Measurements from ENCODE around the gene UNC119B. TPM values are rescaled to one million over a fixed set of nuclear protein-coding genes. Genes with fewer than 3 reads are reported as not detected.
A peak's percentile ranks its signal among the peaks of the same experiment; 100 is the strongest.
"Not testable (repeated sequence)": the region's sequence is repeated elsewhere in the genome, so short reads cannot be mapped to it uniquely, and the experiment has no call there.

The UNC119B gene
- total and polyA plus RNA-seq, 4 donors: 8.6 to 43.2 (median 25.7) TPM

DNA sequence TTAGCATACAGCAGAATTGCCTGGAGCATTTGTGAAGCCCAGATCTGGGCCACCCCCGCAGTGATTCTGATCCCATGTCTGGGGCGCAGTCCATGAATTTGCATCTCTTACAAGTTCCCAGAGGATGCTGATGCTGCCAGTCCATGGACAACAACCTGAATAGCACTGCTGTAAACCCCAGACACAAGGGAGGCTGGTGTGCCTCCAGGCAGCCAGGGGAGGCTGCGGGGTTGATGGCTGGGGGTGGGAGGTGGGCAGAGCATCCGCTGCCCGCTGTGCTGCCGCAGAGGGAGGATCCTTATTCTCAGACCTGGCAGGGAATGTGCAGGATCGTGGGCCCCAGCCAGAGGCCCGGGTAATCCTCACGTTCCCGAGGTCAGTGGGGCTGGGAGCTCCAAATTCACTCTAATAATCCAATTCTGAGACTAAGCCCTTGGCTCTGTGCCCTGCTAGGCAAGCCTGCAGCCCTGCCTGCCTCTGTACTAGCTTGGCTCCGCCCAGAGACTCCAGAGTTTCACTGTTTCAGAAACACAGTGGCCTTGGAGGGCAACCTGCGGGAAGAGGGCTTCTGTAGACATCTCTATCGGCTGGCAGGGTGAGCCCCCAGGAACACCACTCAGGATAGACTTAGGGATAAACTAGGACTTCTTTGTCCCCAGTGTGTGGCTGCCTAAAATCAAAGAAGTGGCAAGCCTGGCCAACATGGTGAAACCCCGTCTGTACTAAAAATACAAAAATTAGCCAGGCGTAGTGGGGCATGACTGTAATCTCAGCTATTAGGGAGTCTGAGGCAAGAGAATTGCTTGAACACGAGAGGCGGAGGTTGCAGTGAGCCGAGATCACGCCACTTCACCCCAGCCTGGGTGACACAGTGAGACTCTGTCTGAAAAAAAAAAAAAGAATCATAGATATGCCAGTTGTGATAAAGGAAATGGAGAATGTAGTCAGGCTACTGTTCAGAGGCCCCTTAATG lies 41.1 kb upstream of the UNC119B start:
- Histone ChIP-seq H3K9ac (ENCODE audit: insufficient read depth in 1 of 2, low read length in 2 of 2) (peak overlapping the region; percentile 4 to 32), H3K9me3 (ENCODE audit: control insufficient read depth in 4 of 4, insufficient read depth in 3 of 4, low read length in 3 of 4) (no peaks in the 10 kb centered on the region), H3K4me1 (ENCODE audit: control insufficient read depth in 5 of 5, insufficient read depth in 5 of 5, low read length in 5 of 5) (peaks cover 0 to 8% (median 2%) of the 10 kb centered on the region in 5 donors), H3K36me3 (ENCODE audit: control insufficient read depth in 4 of 4, insufficient read depth in 4 of 4, low read length in 4 of 4) (no peaks in the 10 kb centered on the region), H3K27ac (ENCODE audit: low read depth in 1 of 2, low read length in 1 of 2) (no peak overlapping the region), H3K27me3 (ENCODE audit: control insufficient read depth in 3 of 3, insufficient read depth in 3 of 3, low read length in 2 of 3) (no peaks in the 10 kb centered on the region), H3K4me3 (no peak overlapping the region)
- peak; percentile 60 to 80 (median 72) for DNase-seq
- WGBS, 2 donors: 67 to 72% methylated on average over 19 of the region's 19 CpGs
- no peak for ATAC-seq (ENCODE audit: insufficient read depth, low FRiP score)
- TF ChIP-seq, protein P1, sequence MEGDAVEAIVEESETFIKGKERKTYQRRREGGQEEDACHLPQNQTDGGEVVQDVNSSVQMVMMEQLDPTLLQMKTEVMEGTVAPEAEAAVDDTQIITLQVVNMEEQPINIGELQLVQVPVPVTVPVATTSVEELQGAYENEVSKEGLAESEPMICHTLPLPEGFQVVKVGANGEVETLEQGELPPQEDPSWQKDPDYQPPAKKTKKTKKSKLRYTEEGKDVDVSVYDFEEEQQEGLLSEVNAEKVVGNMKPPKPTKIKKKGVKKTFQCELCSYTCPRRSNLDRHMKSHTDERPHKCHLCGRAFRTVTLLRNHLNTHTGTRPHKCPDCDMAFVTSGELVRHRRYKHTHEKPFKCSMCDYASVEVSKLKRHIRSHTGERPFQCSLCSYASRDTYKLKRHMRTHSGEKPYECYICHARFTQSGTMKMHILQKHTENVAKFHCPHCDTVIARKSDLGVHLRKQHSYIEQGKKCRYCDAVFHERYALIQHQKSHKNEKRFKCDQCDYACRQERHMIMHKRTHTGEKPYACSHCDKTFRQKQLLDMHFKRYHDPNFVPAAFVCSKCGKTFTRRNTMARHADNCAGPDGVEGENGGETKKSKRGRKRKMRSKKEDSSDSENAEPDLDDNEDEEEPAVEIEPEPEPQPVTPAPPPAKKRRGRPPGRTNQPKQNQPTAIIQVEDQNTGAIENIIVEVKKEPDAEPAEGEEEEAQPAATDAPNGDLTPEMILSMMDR (IDR thresholded peaks at IDR 0.05; ENCODE audit: control extremely low read depth, extremely low read depth): no peak

DNA sequence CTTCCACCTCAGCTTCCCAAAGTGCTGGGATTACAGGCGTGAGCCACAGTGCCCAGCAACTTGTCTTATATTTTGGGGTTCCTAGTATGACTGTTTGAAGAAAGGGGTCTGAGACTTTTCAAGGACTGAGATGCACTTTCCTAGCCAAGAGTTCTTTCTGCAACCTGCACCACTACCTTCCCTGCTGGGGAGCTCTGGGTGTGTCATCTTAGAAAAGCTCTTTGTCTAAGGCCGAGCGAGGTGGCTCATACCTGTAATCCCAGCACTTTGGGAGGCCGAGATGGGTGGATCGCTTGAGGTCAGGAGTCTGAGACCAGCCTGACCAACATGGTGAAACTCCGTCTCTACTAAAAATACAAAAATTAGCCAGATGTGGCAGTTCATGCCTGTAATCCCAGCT lies 40.0 kb upstream of the UNC119B start:
- WGBS, 2 donors: 94 to 96% methylated on average over 6 of the region's 6 CpGs
- not testable (repeated sequence) for H3K27me3 ChIP-seq (ENCODE audit: control insufficient read depth in 3 of 3, insufficient read depth in 3 of 3, low read length in 2 of 3); DNase-seq; H3K36me3 ChIP-seq (ENCODE audit: control insufficient read depth in 4 of 4, insufficient read depth in 4 of 4, low read length in 4 of 4); H3K9ac ChIP-seq (ENCODE audit: insufficient read depth in 1 of 2, low read length in 2 of 2); H3K27ac ChIP-seq (ENCODE audit: low read depth in 1 of 2, low read length in 1 of 2); ATAC-seq (ENCODE audit: insufficient read depth, low FRiP score); H3K9me3 ChIP-seq (ENCODE audit: control insufficient read depth in 4 of 4, insufficient read depth in 3 of 4, low read length in 3 of 4); H3K4me3 ChIP-seq; H3K4me1 ChIP-seq (ENCODE audit: control insufficient read depth in 5 of 5, insufficient read depth in 5 of 5, low read length in 5 of 5)

DNA sequence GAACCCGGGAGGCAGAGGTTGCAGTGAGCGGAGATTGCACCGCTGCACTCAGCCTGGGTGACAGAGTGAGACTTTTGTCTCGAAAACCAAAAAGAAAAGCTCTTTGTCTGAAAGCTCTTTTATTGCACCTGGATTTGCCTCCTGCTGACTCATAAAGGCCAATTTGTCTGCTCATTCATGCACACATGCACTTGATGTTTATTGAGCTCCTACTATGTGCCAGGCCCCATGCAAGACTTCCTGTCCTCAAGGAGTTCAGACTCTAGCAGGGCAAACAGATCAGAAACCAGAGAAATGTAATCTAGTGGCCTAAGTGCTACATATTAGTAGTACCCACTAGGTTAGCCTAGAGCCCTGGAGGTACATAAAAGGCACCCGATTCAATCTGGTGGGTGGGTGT lies 39.6 kb upstream of the UNC119B start:
- no peaks in the 10 kb centered on the region for H3K27me3 ChIP-seq (ENCODE audit: control insufficient read depth in 3 of 3, insufficient read depth in 3 of 3, low read length in 2 of 3)
- no peak overlapping the region for H3K27ac ChIP-seq (ENCODE audit: low read depth in 1 of 2, low read length in 1 of 2)
- H3K9ac ChIP-seq (ENCODE audit: insufficient read depth in 1 of 2, low read length in 2 of 2): no peak overlapping the region
- H3K36me3 ChIP-seq (ENCODE audit: control insufficient read depth in 4 of 4, insufficient read depth in 4 of 4, low read length in 4 of 4): no peaks in the 10 kb centered on the region
- peaks cover 0 to 8% (median 2%) of the 10 kb centered on the region in 5 donors for H3K4me1 ChIP-seq (ENCODE audit: control insufficient read depth in 5 of 5, insufficient read depth in 5 of 5, low read length in 5 of 5)
- WGBS, 2 donors: 95 to 96% methylated on average over 5 of the region's 5 CpGs
- TF ChIP-seq, protein P1 (IDR thresholded peaks at IDR 0.05; ENCODE audit: control extremely low read depth, extremely low read depth): no peak
- H3K9me3 ChIP-seq (ENCODE audit: control insufficient read depth in 4 of 4, insufficient read depth in 3 of 4, low read length in 3 of 4): no peaks in the 10 kb centered on the region
- ATAC-seq (ENCODE audit: insufficient read depth, low FRiP score) (no peak), DNase-seq (no peak)
- no peak overlapping the region for H3K4me3 ChIP-seq

DNA sequence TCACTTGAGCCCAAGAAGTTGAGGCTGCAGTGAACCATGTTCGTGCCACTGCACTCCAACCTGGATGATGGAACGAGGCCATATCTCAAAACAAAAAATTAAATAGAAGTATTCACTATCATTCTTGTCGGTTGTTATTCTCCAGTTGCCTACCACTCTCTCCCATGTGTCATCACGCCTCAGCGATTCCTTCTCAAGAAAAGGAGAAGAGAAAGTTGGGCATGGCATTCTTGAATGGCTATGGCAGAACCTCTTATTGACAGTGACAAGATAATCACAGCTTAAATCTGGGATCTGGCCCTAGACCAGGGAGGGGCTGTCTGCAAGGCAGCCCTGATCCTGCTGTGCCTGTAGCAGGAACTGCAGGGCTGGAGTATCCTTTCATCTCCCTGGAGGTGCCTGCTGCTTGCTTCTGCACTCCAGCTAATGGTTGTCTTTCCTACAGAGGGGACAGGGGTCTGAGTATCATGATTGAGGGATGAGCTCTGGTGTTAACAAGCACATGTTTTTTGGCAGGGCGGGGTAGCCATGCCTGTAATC lies 36.1 kb upstream of the UNC119B start:
- WGBS, 2 donors: 86 to 87% methylated on average over 6 of the region's 6 CpGs

More for the DNA sequence above, 36.1 kb upstream of the UNC119B start:
- Histone ChIP-seq H3K9ac (ENCODE audit: insufficient read depth in 1 of 2, low read length in 2 of 2) (no peak overlapping the region), H3K4me3 (no peak overlapping the region), H3K4me1 (ENCODE audit: control insufficient read depth in 5 of 5, insufficient read depth in 5 of 5, low read length in 5 of 5) (peaks cover 0 to 6% (median 3%) of the 10 kb centered on the region in 5 donors), H3K27ac (ENCODE audit: low read depth in 1 of 2, low read length in 1 of 2) (no peak overlapping the region), H3K9me3 (ENCODE audit: control insufficient read depth in 4 of 4, insufficient read depth in 3 of 4, low read length in 3 of 4) (no peaks in the 10 kb centered on the region), H3K27me3 (ENCODE audit: control insufficient read depth in 3 of 3, insufficient read depth in 3 of 3, low read length in 2 of 3) (no peaks in the 10 kb centered on the region), H3K36me3 (ENCODE audit: control insufficient read depth in 4 of 4, insufficient read depth in 4 of 4, low read length in 4 of 4) (no peaks in the 10 kb centered on the region)
- ATAC-seq (ENCODE audit: insufficient read depth, low FRiP score) (no peak), DNase-seq (no peak)
- TF ChIP-seq, protein P1 (IDR thresholded peaks at IDR 0.05; ENCODE audit: control extremely low read depth, extremely low read depth): no peak
